ENCODE measurements around the gene ADGRL3.

ADGRL3 gene

DNA sequence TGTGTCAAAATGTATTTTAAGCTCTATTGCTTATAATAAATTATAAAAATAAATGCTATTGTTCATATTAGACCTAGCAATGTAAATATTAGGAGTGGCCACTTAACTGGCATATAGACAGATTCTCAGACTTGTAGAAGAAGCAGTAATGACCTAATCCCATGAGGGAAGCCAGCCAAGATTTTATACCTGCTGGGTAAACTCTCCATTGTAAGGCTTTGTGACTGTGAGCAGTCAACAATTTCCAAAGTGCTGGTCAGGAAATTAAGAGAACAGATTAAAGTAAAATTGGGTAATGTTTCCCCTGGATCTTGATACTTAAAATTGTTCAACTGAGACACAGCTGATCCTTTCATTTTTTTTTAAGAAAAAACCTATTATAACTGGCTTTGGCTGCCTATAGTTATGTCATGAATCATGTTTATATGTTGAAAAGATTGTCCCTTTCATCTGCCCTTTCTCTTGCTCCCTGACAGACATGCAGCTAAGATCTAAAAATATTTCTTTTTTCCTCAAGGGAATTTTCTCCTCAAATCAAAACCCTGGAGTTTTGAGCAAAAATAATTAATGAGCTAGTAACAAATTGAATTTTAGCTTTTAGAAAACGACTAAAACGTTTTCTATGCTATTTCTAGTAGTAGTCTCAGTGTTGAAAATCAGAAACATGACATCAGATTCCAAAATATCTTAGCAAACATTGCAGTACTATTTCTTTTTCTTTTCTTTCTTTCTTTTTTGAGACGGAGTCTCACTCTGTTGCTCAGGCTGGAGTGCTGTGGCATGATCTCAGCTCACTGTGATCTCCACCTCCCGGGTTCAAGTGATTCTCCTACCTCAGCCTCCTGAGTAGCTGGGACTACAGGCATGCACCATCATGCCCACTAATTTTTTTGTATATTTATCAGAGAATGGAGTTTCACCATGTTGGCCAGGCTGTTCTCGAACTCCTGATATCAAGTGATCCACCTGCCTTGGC lies 77.9 kb downstream of the ADGRL3 start:
- DNase-seq (ENCODE audit: low read depth), result no peak

DNA sequence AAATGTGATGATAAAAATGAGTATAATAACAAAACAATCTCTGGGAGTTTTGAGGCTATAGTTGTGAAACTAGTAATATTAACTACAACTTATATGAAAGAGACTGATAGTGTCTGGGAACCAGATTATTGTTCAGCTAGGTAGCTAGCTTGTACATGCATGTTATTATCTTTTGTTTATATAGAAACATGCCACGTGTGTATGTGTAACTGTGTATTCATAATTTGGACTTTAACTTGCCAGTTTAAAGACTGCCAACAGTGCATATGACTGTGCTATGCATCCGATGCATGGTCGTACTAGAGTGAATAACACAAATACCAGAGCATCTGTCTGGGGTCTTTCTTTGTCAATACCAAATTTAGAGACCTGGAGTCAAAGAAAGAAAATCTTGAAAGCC lies 92.2 kb downstream of the ADGRL3 start:
- DNase-seq (ENCODE audit: low read depth), result no peak

DNA sequence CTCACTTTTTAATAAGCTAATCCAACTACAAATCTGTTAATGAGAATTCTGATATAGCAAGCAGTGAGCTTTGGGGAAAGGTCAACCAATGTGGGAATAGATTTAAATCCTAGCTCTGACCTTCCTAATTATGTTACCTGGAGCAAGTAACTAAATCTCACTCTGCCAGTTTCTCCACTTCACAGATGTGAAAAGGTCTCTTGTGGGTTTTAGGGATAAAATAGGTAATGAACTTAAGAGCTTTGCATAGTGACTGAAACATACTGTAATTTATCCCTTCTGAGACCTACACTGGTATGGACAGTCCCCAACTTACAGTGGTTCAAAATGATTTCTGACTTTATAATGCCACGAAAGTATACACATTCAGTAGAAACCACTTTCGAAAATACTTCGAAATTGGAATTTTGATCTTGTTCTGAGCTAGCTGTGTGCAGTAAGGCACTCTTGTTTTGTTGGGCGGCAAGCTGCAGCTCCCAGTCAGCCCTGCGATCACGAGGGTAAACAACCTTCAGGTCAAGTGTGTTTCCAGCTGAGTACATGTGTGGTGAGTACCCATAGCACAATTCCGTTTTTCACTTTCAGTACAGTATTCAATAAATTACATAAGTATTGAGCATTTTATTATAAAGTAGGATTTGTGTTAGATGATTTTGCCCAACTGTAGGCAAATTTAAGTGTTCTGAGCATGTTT lies 93.7 kb downstream of the ADGRL3 start:
- no peak for DNase-seq (ENCODE audit: low read depth)

DNA sequence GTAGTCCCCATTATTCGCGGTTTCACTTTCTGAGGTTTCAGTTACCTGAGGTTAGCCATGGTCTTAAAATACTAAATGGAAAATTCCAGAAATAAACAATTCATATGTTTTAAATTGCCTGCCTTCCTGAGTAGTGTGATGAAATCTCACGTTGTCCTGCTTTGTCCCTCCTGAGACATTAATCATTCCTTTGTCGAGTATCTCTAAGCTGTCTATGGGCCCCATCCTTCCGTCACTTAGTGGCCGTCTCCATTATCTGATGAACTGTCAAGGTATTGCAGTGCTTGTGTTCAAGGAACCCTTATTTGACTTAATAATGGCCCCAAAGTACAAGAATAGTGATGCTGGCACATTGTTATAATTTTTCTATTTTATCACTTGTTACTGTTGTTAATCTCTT lies 94.8 kb downstream of the ADGRL3 start:
- no peak for DNase-seq (ENCODE audit: low read depth)

DNA sequence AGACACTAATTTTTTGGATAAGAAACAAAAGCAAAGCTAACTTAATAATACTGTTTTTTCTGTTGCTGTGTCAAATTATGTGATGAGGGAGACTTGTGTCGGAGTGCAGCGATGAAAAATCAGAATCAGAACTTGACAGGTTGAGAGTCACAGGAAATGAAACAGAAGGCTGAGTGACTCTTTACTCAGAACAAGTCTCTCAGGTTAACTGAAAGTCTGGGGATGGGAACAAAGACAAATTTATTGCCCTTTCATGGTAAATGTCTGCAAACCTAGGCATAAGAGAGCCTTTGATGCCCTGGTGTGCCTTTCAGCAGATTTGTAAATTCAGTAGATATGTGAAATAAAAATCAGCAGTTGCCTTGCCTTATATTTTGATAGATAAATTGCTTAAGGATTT lies 96.0 kb downstream of the ADGRL3 start:
- DNase-seq (ENCODE audit: low read depth), result no peak

- DNase-seq (ENCODE audit: low read depth), result no peak
These were observed 98.1 kb downstream of the ADGRL3 start for GRCh38 chr4:61298178-61298740.

DNA sequence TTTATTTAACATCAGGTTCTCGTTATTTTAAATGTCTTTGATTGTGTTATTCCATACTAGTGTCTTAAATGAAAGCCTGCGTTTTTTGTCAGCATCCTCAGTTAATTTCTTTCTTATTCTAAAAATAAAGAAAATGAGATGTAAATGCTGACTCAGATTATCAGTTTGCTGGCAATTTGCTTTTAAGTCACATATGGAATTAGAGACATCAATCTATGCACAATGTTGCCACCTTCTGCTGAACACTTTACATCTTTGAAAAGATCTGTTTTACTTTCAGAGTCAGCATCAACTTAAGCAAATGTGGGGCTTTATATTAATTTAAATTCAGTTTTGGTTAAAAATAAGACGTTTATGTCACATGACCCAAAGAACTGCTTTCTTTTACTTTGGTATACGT lies 99.2 kb downstream of the ADGRL3 start:
- no peak for DNase-seq (ENCODE audit: low read depth)

GRCh38 chr4:61300266-61300844 lies 100.2 kb downstream of the ADGRL3 start:
- no peak for DNase-seq (ENCODE audit: low read depth)

- DNase-seq (ENCODE audit: low read depth), result no peak
These were observed 101.1 kb downstream of the ADGRL3 start for GRCh38 chr4:61301271-61301670.

GRCh38 chr4:61308033-61308432 lies 107.9 kb downstream of the ADGRL3 start:
- DNase-seq (ENCODE audit: low read depth), result no peak

GRCh38 chr4:61309616-61310015 lies 109.5 kb downstream of the ADGRL3 start:
- no peak for DNase-seq (ENCODE audit: low read depth)

GRCh38 chr4:61312526-61312925 lies 112.4 kb downstream of the ADGRL3 start:
- DNase-seq (ENCODE audit: low read depth), result no peak

- DNase-seq (ENCODE audit: low read depth), result no peak
These were observed 118.3 kb downstream of the ADGRL3 start for GRCh38 chr4:61318431-61318830.

DNA sequence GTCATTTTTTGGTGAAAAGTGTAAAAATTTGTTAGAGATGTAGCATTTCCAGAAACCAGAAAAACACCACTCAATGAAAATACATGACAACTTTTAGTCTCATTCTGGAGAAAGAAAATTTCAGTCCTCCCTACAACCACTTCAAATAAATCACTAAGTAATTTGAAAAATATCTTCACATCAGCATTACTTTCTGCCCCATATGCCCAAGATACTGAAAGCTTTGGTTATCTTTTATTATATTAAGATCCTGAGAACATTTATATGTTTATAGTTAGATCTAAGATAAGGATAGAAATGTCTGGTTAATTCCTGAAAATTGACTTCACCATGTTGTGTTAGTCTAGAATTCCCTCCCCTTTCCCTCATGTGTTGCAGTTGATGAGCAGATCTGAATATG lies 119.0 kb downstream of the ADGRL3 start:
- DNase-seq (ENCODE audit: low read depth), result no peak

DNA sequence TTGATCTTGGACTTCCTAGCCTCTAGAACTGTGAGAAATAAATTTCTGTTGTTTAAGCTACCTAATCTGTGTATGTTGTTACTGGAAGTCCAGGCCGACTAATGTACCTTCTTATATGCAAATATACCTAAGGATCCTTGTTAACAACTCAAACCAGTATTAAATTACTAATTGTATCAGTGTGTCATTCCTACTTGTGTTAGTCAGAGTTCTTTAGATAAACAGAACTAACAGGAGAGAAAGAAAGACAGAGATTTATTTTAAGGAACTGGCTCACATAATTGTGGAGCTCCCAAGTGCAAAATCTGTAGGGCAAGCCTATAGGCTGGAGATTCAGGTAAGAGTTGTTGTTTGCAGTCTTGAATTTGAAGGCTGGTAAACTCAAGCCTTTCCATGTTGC lies 120.0 kb downstream of the ADGRL3 start:
- DNase-seq (ENCODE audit: low read depth), result no peak

GRCh38 chr4:61320631-61321030 lies 120.5 kb downstream of the ADGRL3 start:
- no peak for DNase-seq (ENCODE audit: low read depth)

GRCh38 chr4:61332693-61333092 lies 132.6 kb downstream of the ADGRL3 start:
- no peak for DNase-seq (ENCODE audit: low read depth)

DNA sequence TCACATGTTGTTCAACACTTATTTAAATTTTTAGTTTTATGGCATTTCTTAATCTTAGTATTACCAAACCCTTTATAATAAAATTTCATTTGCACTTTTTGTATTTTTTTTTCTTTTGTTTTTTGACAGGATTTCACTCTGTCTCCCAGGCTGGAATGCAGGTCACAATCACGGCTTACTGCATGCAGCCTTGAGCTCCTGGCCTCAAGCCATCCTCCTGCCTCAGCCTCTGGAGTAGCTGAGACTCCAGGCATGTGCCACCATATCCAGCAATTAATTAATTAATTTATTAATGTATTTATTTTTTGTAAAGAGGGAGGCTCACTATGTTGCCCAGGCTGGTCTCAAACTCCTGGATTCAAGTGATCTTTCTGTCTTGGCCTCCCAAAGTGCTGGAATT lies 133.4 kb downstream of the ADGRL3 start:
- DNase-seq (ENCODE audit: low read depth), result no peak

DNA sequence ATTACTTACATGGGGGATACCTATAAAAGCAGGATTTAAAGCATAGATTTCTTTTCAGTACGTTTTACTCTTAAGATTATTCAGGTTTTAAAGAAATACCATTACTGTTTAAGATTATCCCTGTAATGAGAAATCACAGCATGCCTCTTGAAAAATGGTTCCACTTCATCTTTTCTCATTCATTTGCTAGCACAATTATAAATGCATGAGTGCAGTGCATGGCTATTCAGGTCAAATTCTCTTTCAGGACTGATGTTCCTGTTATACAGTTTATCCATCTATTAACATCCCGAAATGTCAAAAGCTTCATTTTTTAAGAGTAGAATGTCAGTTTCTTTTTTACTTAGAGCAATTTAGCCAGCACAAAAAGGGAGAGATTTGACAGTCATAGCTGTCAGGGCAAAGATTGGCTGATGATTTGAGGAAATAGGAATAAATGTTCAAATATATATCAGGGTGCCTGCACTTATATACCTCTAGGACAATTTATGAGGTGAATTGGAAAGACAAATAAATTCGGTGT lies 135.2 kb downstream of the ADGRL3 start:
- DNase-seq (ENCODE audit: low read depth), result no peak

DNA sequence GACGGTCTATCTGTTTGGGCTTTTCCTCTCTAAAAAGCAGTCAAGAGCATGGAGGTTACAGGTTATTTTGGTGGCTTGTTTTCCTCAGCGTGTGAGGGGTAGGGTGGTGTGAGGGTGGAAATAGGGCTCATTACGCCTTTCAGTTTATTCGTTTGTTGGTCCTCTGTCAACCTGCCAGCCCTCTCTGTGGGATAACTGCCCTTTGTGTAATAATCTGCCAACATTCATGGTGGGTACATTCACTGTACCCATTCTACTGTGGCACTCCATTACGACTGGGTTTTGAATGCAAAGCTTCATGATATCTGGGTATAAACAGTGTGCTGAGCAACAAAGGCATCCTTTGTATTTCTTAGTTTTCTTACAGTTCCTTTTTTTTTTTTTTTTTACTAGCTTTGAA lies 136.4 kb downstream of the ADGRL3 start:
- DNase-seq (ENCODE audit: low read depth), result no peak

GRCh38 chr4:61336916-61337315 lies 136.8 kb downstream of the ADGRL3 start:
- no peak for DNase-seq (ENCODE audit: low read depth)

DNA sequence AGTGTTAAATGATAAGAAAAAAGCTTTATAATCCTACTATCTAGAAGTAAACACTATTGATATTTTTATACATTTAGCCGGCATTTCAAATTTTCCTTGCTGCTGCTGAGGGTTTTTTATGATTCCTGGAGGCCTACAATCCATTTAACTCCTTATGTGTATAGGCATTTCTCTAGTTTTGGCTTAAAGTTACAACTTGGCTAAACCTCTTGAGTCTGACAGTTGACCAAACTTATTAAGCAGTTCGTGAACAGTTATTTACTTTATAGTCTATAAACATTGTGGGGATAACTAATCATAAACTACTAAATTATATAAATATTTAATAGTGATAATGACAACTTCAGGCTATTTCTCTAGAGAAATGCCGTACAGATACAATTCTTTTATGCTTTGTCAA lies 141.9 kb downstream of the ADGRL3 start:
- DNase-seq (ENCODE audit: low read depth), result no peak
